AG08395 (cell line): Measurements from ENCODE around the gene CD9.

ENCODE experiments used
- DNase-seq: peaks from one replicate; pipeline ENCODE4 v3.0.0; 2012; ENCODE audit warnings: mixed read lengths, low spot score

The CD9 gene

GRCh38 chr12:6241495-6241894 lies 41.3 kb downstream of the CD9 start:
- DNase-seq: no peak

GRCh38 chr12:6249580-6249979 lies 49.4 kb downstream of the CD9 start:
- no peak for DNase-seq

GRCh38 chr12:6250343-6250742 lies 50.1 kb downstream of the CD9 start:
- peak; percentile 62 for DNase-seq

- no peak for DNase-seq
These were observed 53.1 kb downstream of the CD9 start for GRCh38 chr12:6253278-6253677.

- DNase-seq: no peak
These were observed 54.3 kb downstream of the CD9 start for GRCh38 chr12:6254491-6254890.

GRCh38 chr12:6257007-6257406 lies 56.8 kb downstream of the CD9 start:
- DNase-seq: no peak

- no peak for DNase-seq
These were observed 62.0 kb downstream of the CD9 start for GRCh38 chr12:6262211-6262610.

GRCh38 chr12:6262623-6263022 lies 62.4 kb downstream of the CD9 start:
- no peak for DNase-seq

- DNase-seq: no peak
These were observed 63.7 kb downstream of the CD9 start for GRCh38 chr12:6263931-6264330.

- DNase-seq: no peak
These were observed 64.3 kb downstream of the CD9 start for GRCh38 chr12:6264402-6265037.

- DNase-seq: no peak
These were observed 64.8 kb downstream of the CD9 start for GRCh38 chr12:6265038-6265405.

GRCh38 chr12:6266541-6266966 lies 66.4 kb downstream of the CD9 start:
- no peak for DNase-seq

GRCh38 chr12:6266971-6267721 lies 66.9 kb downstream of the CD9 start:
- peak; percentile 46 for DNase-seq

- DNase-seq: no peak
These were observed 68.4 kb downstream of the CD9 start for GRCh38 chr12:6268484-6269157.

GRCh38 chr12:6269986-6270385 lies 69.8 kb downstream of the CD9 start:
- DNase-seq: no peak

- no peak for DNase-seq
These were observed 71.1 kb downstream of the CD9 start for GRCh38 chr12:6271281-6271680.

- no peak for DNase-seq
These were observed 72.4 kb downstream of the CD9 start for GRCh38 chr12:6272300-6273204.

GRCh38 chr12:6273205-6273540 lies 73.0 kb downstream of the CD9 start:
- DNase-seq: no peak

GRCh38 chr12:6273541-6274230 lies 73.5 kb downstream of the CD9 start:
- DNase-seq: no peak

GRCh38 chr12:6274231-6275221 lies 74.3 kb downstream of the CD9 start:
- DNase-seq: no peak
